ENCODE measurements around the gene SLX4IP. TPM values are rescaled to one million over a fixed set of nuclear protein-coding genes. Genes with fewer than 3 reads are reported as not detected.
A peak's percentile ranks its signal among the peaks of the same experiment; 100 is the strongest.

The SLX4IP gene
- total and polyA plus RNA-seq, 2 of the 13 experiments (the other 11 are each of a cell fraction or from before 2014, with no cell fraction given), result 3.6 to 7.3 TPM

- peak; percentile 48; the same call in 1 of the 2 replicates for TF ChIP-seq ZNF343 (CRISPR knock-in tag; IDR thresholded peaks at IDR 0.05)
- no peak for TF ChIP-seq ZNF562 (CRISPR knock-in tag; IDR thresholded peaks at IDR 0.05; ENCODE audit: borderline replicate concordance)
- no peak for TF ChIP-seq ELK4 (CRISPR knock-in tag; IDR thresholded peaks at IDR 0.05; ENCODE audit: borderline replicate concordance)
- TF ChIP-seq KDM4B (CRISPR knock-in tag; IDR thresholded peaks at IDR 0.05), result peak; percentile 47; the same call in 1 of the 2 replicates
- 0 out of 2 replicates have a peak, but pooled peaks have one; percentile 5 for TF ChIP-seq MLLT10 (CRISPR knock-in tag; IDR thresholded peaks at IDR 0.05)
- TF ChIP-seq ZNF792 (CRISPR knock-in tag; IDR thresholded peaks at IDR 0.05), result no peak
- peak; percentile 79; the same call in 1 of the 2 replicates for TF ChIP-seq MAF1 (CRISPR knock-in tag; IDR thresholded peaks at IDR 0.05; ENCODE audit: borderline replicate concordance)
- TF ChIP-seq ZNF567 (CRISPR knock-in tag; IDR thresholded peaks at IDR 0.05; ENCODE audit: borderline replicate concordance), result no peak
- TF ChIP-seq ZNF280B (CRISPR knock-in tag; IDR thresholded peaks at IDR 0.05; ENCODE audit: borderline replicate concordance), result peak; percentile 45; the same call in 1 of the 2 replicates
- TF ChIP-seq ZNF503 (CRISPR knock-in tag; IDR thresholded peaks at IDR 0.05), result no peak
- TF ChIP-seq ZNF724P (CRISPR knock-in tag; IDR thresholded peaks at IDR 0.05; ENCODE audit: borderline replicate concordance), result no peak; the same call in 1 of the 2 replicates
- peak; percentile 67 for TF ChIP-seq ARNT2 (CRISPR knock-in tag; IDR thresholded peaks at IDR 0.05; ENCODE audit: low read depth)
- TF ChIP-seq USF2 (IDR thresholded peaks at IDR 0.05; ENCODE audit: low read depth, low read length), result no peak
- TF ChIP-seq USF2 (CRISPR knock-in tag; IDR thresholded peaks at IDR 0.05; ENCODE audit: borderline replicate concordance), result no peak
- 0 out of 2 replicates have a peak, but pooled peaks have one; percentile 57 for TF ChIP-seq DMTF1 (CRISPR knock-in tag; IDR thresholded peaks at IDR 0.05)
- TF ChIP-seq NR2F6 (IDR thresholded peaks at IDR 0.05), result no peak
- TF ChIP-seq NR2F6 (CRISPR knock-in tag; IDR thresholded peaks at IDR 0.05), result no peak
- 0 out of 2 replicates have a peak, but pooled peaks have one; percentile 44 for TF ChIP-seq ZNF276 (CRISPR knock-in tag; IDR thresholded peaks at IDR 0.05; ENCODE audit: low read depth)
- TF ChIP-seq NFKB2 (CRISPR knock-in tag; IDR thresholded peaks at IDR 0.05; ENCODE audit: borderline replicate concordance), result 0 out of 2 replicates have a peak, but pooled peaks have one; percentile 36
Observed at GRCh38 chr20:10672624-10673127, 237.6 kb downstream of the SLX4IP start (continued).
